Measurements from ENCODE around the gene RASGRF2.

The RASGRF2 gene

DNA sequence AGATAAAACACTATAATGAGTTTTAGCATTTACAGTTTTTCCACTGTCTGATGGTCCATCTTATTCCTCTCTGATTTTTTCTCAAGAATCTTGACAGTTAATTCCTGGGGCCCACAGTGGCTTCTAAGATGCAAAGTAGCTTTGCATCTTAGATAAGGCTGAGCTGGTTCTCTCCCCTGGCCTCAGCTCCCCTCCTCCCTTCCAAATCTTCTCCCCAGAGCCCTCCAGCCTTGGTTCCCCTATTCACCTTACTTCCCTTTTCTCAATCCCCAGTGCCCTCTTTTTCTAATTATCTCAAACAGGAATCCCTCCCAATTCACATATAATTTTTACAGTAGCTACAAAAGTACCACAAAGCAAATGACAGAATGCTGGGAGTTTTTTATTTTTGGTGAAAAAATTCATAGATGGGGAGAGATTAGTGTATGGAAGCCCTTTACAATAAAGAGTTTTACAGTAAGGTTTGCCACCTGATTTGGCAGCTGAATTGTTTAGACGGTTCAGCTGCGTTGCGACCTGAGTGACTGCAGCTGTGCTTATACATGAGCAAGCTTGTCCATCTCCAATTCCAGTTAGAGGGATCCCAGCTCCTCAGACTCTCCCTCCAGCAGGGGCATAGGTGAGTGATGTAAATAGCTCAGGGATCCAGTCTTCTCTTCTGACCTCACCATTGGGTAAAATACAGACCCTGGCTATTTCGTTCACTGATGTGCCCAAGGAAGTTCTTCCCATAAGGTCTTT lies 221.6 kb downstream of the RASGRF2 start:
- DNase-seq: no peak

DNA sequence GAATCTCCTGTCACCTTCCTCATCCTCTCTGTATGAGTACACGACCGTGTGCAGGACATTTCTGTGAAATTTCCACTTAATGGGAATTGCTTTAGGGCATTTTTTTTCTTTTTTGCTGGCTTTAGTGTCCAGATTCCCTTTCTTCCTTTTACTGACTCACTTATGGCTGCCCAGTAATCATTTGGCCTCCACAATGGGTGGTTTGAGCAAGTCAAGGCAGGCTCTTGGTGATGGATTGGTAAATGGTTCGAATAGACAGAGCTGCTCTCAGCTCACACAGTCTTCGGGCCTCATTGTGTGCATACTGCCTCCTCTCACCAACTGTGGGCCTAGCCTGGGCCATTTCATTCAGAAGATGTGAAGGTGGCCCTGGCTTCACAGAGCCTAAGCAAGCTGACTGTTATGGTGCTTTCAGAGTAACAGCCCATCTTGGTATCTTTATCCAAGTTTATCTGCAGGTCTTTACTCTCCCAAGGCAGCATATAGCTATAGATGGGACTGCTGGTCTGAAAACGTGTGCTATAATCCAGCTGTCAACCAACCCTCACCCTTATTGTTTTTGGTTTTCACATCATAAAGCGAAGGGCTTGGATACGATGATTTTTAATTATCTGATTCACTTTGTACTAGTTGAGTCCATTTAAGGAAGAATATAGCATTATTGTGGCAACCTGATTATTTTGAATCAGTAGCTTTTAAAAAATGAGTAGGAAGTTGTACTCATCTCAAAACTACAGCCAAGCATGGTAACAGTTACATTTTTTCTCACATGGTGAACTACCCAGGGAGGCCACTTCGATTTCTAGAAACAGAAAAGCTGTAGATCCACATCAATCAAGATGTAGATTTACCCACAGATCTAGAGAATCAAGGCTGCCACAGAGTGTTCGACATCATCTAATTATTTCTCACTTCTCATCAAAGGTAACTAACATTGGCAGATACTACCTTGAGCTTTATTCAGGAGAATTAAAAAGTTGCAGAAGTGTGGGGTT lies 222.5 kb downstream of the RASGRF2 start:
- no peak for DNase-seq

DNA sequence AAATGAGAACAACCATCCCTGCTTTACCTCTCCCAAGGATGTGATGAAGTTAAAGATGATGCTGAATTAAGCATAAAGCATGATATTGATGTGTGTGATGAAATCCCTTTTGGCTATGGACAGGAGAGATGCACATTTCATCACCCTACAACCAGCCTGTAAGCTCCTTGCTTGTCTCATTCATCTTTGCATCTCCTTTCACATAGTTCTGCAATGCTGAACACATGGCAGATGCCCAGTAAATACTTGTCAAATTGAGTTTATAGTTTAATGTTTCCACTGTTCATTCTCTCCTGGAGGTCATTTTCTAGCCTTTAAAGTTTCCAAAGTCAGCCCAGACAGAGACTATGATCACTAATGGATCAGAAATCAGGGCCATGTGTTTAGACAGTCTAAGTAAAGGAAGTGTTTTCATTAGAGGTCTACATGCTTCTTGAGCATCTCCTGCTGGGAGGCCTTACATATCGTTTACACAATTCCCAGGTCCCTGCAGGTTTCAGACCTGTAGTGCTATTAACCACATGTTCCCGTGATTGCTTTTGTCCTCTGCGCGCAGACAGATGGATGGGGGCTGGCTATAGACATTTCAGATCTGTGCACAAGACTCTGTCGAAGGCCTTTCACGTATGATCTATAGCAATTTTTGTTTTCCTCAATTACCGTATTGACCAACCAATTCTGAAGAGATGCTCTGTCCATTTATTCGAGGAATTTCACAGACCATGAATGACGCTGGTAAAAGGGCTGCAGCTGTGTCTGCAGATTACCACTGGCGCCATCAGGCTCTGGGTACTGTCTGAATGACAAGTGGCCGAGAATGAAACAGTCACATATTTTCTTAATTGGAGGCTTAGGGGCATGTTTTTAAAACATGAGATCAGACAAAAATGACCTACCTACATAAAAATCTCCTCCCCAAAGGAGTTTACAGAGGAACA lies 223.9 kb downstream of the RASGRF2 start:
- peak; percentile 68 for DNase-seq

DNA sequence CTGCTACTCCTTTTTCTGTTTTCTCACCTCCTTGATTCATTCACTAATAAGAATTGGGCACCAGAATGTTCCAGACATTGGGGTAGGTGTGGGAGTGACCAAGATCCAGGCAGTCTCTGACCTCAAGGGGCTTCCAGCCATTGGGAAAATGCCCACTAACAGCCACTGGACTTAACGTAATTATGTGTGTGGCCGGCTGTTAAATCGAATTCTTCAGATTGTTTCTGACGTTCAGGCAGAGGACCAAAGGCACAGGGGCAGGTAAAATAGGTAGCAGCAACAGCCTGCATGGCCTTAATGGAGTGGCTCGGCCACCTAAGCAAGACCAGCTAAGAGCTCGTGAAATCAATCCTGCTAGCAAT lies 224.6 kb downstream of the RASGRF2 start:
- DNase-seq: no peak

DNA sequence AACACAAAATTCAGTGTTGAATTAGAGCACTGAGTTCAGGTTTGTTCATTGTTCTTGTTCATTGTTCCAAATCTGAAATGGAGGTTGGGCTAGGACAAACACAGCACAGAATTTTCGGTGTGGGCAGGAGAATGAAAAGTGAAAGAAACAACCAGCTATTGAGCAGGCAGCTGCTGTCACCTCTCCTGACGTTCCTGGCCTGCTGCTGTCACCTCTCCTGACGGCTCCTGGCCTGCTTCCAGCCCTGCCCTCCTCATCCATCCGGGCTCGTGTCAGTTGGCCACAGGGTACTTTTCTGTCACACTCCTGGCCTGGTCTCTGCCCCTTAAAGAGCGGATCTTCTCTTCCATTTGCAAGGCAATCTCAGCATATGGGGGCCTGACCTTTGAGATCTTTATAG lies 227.7 kb downstream of the RASGRF2 start:
- DNase-seq: no peak

DNA sequence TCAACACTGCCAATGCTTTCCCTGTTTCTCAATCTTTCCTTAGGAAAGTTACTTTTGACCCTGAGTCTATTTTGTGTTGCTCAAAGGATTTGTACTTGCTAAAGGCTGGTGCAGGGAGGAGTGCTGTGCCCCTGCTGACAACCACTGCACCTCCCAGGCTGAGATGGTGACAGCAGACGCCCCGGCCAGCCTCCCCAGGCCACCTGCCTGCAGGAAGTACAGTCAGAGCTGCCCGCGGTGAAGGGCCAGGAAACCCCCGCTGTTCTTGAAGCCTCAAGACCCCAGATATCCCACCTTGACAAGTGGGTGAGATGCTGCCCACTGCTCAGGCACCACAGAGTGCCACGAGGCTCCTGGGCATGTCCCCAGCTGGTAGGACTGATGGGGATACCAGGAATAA lies 228.8 kb downstream of the RASGRF2 start:
- no peak for DNase-seq

DNA sequence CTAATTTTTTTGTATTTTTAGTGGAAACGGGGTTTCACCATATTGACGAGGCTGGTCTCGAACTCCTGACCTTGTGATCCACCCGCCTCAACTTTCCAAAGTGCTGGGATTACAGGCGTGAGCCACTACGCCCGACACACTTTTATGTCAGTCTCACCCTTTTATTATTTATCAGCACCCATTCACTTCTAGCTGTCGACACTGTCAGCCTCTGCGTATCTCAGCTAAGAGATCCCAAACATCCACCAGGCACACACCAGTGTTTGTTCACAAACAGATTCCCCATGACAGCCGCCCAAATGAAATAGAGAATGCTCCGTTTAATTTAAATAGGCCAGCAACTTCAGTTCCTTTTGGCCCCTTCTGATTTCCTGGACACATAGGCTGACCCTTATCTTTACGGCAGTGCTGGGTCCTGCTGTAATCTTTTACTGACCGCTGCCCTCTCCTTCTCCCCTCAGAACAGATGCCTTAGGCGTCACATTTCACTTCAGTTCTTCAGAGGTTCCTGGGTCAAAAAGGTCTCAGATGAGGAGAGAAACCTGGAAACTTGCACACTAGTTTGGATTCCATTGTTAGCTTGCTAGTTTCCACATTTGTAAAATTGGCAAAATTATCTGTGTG lies 229.8 kb downstream of the RASGRF2 start:
- DNase-seq: no peak

DNA sequence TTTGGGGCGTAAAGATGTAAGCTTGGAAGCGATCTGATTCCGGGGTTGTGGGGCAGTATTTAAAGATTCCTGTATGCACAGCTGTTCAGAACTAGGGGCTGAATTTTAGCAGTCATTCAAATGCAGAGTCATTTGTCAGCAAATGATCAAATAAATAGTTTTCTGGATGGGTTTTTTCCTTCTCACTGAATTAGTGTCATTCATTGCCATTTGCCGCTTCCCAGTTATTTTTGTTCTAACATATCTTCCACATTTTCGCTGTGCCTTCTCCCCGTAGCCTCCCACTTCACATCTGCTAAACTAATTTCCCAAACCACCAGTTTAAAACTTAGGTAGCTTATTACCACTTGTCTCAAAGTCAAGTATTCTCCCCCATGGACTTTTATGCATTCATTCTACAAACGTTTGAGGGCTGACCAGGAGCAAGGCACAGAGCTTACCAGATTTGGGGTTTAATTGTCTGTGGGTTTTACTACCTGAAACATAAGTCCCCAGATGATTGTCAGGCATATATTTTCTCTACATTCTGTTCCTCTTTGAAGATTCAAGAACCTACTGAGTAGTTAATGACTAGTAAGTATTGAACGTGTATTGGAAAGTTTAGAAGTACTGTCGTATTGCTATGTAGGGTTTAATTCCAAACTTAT lies 231.7 kb downstream of the RASGRF2 start:
- no peak for DNase-seq

DNA sequence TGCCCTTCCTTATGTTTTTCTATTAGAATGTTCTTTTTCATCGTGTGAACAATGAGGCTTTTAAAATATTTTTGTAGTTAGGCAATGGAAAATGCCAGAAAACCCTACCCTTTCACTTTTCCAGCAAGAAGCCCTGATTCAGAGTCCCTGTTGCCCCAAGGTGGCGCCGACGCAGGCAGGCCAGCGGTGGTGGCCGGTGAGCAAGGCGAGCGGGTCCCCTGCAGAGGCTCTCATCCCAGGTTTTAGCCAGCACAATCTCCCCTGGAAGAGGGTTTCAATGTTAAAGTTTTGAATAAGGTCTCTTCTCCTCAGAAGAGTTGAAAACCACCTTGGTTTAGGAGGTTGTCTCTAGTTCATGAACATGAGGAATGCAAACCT lies 232.2 kb downstream of the RASGRF2 start:
- DNase-seq: no peak

DNA sequence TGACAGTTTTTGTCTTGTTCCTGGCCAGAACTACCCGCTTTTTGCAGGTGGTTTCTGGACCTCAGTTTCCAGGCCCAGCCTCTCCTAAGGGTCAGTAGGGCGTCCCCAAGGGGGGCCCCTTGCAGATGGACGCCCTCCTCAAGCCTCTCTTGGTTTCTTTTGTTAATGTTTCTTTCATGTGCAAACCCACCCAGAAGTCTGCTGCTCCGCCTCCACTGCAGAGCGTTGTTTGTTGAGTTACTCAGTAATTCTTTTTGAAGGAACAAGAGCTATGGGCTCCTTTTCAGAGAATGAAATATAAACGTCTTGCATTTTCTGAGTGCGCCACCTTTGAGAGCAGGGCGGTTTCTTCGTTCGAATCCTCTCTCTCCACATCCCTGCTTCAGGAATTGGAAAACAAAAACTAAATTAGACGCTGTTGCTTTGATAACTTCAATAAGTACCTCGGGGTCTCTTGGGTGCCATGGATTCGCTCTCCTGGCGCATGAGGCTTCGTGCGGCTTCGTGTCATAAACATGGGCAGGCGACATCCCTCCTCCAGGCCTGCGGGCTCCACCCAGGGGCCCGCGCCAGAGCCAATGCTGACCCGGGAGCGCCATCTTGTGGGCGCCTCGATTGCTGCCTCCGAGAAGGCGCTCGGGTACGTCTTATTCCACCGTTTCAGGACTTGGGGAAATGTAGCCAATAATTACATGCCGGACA lies 234.6 kb downstream of the RASGRF2 start:
- DNase-seq: peak; percentile 85

DNA sequence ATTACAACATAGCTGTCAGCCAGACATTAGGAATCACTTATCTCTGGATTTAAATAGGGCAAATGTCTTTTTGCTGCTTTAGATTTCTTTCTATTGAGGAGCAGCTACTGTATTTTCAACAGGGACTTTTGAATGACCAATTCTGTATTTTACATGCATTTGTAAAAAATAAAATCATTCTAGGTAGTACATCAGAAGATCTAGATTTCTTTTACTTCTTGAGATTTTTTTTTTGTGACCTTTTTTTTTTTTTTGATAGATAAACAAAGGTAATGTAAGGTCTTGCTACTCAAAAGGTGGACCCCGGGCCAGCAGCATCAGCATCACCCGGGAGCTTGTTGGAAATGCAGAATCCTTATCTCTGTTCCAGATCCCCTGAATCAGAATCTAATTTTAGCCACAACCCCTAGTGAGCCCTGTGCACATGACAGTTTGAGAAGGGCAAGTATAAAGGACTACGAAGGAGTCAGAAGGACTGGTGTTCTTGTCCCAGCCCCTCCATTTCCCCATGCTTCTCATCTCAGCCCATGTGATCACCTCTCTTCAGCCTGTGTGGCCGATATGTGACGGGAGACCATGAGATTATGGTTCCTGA lies 235.3 kb downstream of the RASGRF2 start:
- no peak for DNase-seq

DNA sequence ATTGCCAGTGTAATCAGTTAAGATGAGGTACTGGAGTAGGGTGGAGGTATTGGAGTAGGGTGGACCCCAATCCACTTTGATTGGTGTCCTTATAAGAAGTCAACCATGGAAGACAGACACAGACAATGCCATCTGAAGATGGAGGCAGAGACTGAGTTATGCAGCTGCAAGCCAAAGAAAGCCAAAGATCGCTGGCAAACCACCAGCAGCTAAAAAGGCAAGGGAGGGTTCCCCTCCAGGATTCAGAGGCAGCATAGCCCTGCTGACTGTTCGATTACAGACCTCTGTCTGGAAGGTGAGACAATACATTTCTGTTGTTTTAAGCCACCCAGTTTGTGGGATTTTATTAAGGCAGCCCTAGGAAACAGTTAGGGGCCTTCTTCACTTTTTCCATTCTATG lies 242.5 kb downstream of the RASGRF2 start:
- DNase-seq: no peak

DNA sequence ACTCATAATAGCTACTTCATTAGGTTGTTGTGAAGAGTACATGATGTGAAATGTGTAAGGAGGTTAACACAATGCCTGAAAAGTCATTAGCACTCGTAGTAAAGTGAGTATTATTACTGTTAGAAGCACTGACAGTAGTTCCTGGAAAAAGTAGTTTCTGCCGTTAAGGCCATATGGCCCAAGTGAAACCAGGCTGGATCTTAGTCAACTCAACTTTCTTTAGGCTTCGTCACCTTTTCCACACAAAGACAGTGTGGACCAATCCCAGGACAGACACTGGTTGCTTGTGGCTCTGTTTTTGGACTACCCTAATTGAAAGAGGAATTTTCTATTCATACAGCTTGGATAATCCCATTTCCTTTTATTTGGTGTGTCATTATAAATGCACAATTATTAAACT lies 243.6 kb downstream of the RASGRF2 start:
- DNase-seq: no peak

DNA sequence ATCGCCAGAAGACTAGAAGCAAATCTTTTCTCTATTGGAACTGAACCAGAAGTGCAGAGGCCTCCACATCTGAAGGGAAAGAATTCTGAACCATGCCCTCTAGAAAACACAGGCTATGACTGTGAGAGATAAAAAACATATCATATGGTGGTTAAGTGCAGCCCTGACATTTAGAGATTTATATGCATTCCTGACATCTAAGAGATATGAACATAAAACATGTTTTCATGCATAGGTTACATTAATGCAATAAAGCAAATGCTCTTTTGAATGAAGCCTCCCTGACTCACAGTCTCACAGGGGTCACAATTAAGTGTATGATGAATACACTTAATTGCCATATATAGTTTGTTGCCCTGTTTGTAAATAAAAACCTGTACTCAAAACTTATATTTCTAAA lies 244.0 kb downstream of the RASGRF2 start:
- no peak for DNase-seq

DNA sequence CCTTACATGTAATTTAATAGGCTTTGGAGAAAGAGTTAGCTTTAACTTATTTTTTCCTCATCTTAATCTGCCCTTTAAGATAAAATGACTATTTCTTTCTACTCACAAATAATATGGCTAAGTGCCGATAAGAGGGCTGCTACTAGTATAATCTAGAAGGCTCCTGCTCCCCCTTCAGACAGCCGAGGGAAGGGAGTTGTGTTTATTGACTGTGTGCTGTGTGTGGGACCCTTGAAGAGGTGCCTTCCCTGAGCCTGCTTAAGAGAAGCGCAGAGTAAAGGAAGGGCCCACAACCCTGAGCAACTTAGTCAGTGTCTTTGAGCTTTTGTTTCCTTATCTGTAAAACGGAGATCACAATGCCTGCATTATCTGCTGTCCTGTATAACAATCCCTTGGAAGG lies 244.9 kb downstream of the RASGRF2 start:
- DNase-seq: no peak

DNA sequence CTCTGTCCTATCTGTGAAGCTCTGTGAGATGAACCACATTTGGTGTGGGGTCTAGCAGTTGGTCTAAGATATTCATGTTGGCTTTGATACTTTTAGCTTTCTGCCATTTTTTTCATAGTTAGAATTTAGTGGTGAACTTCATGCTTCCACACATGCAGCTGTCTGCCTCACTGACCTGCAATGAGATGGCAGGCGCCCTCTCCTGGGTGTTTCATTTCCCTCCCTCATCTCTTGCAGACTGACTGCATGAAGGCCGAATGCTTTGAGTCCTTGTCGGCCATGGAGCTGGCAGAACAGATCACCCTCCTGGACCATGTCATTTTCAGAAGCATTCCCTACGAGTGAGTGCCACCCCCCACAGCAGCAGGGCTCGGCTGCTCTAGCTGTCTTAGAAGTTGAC lies 246.8 kb downstream of the RASGRF2 start:
- DNase-seq: no peak

DNA sequence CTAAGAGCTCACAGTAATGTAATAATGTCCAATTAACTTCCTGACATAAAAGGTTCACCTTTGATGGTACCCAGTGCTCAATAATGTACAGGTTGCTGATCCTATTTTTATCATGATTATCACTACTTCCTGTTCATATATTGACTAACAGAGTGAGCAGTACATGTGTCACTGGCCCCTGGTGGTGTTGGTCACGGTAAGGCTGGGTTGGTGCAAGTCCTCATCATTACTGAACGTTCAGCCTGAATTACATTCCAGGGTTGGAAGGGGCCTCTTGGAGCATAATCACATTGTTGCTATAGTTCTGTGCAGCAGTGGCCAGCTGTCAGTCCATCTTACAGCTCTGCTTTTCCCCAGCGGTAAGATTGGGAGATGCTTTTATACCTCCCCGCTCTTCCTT lies 248.7 kb downstream of the RASGRF2 start:
- DNase-seq: no peak

DNA sequence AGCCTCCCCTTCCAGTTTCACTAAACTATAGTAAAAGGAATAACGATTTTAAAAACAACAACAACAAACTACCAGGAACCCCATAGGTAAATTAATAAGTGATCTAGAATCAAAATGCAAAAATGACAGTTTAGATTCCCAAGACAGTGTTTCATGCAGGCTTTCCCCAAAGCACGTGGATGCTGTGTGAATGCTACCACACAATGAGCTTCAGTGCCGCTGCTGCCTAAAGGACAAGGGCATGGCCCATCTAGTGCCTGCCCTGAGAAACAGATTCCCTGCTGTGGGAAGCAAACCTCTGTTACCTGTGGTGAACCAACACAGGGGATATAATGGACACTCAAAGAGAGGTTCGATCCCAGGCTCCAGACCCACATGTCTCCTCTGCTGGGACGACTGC lies 249.2 kb downstream of the RASGRF2 start:
- DNase-seq: no peak

DNA sequence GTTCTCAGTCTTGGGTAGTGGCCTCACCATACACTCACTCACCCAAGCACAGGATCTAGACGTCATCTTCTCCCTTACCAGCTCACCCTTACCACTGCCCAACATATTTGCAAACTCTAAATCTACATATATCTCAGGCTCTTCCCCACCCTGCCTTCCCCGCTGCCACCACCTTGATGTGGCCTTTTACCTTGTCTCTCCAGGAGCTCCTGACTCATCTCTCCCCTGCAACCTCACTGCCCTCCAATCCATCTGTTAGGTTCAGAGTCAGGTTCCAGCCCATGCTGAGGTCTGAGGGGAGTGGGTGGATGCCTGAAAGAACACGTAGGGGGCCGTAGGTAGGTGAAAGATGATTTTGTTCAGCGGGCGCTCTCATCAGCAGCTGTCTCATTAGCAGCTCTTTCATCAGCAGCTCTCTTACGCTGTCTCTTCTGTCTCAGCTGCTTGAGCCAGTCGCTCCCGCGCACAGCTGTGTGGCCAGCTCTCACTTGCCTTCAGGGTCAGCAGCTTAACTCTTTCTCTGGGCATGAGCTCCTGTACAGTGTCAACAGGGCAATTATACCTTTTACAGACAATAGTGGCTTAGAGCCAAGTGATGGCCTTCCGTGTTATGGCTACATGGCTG lies 249.8 kb downstream of the RASGRF2 start:
- DNase-seq: peak; percentile 46

DNA sequence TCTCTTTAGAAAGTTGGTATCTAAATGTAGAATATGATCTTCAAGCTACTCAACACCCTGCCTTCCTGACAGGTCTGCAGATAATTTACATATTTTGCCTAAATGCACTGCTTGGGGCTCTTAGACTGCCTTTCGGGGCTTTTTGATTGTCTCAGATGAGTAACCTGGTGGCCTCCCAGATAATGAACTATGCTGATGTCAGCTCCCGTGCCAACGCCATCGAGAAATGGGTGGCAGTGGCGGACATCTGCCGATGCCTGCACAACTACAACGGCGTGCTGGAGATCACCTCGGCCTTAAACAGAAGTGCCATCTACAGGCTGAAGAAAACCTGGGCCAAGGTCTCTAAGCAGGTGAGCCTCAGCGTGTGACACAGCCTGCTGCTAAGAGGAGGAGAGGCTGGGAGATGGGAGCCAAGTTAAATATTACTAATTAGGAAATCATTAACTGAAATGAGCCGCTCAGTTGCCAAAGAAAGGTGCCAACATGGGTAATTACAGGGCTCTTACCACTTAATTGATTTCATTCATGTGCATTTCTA lies 252.1 kb downstream of the RASGRF2 start:
- peak; percentile 80 for DNase-seq
